NCI-H460 (cell line): ENCODE measurements around the gene DROSHA. TPM values are rescaled to one million over a fixed set of nuclear protein-coding genes. Genes with fewer than 3 reads are reported as not detected.

Source experiments
- DNase-seq: peaks from one replicate; pipeline ENCODE4 v3.0.0-alpha.2; 2016; ENCODE audit warnings: low read depth; ENCODE audit errors: extremely low read depth
- small RNA-seq, 2 experiments: library from RNA; depleted of rRNA; stranded (forward); fragments of <200 nt; gene quantifications; one replicate each; pipeline ENCODE3, GENCODE V24; 2014
- total RNA-seq: library from RNA; depleted of rRNA; stranded (reverse); fragments of >200 nt; shearing (Covaris generic); gene quantifications from 2 replicates; pipeline ENCODE4 v1.2.3, GENCODE V29; 2014; rRNA removed

The DROSHA gene
- total RNA-seq, 1 experiment from 2014 or later = 39.0 TPM

DNA sequence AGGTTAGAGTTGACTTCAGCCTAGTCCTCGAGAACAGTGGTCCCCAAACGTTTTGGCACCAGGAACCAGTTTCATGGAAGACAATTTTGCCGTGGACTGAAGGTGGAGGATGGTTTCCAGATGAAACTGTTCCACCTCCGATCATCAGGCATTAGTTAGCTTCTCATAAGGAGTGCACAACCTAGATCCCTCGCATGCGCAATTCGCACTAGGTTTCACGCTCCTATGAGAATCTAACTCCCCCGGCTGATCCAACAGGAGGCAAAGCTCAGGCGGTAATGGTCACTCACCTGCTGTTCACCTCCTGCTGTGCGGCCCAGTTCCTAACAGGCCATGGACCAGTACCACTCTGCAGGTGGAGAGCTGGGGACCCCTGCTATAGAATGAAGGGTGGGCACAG lies 174.9 kb downstream of the DROSHA start:
- no peak for DNase-seq

DNA sequence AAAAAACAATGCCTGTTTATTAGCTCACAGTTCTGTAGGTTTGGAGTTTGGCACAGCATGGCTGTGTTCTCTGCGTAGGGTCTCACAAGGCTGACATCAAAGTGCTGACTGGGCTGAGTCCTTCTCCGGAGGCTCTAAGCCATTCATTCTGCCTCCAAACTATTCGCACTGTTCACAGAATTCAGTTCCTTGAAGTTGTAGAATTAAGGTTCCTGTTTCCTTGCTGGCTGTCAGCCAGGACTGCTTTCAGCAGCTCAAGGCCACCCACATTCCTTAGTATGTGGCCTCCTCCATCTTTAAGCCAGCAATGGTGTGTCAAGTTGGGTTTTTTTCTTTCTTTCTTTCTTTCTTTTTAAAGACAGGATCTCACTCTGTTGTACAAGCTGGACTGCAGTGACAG lies 176.6 kb downstream of the DROSHA start:
- no peak for DNase-seq

Small RNA genes lying within 50 kb of the gene (small RNA-seq; reads per million reads assigned to genes)
- 0 reads per million in 2 experiments for gene RF00019

Other genes starting within 250 kb of the DROSHA start
- gene C5orf22, start 208 bp upstream of the DROSHA start, total RNA-seq = 24.9 and 31.0 TPM in 2 replicates
- gene PDZD2, start 107.0 kb upstream of the DROSHA start, total RNA-seq = not detected in 2 replicates